HFF-Myc (cell line): Measurements from ENCODE around the gene ITK.

ENCODE experiments used
- DNase-seq: peaks from one replicate; pipeline ENCODE4 v3.0.0-alpha.2; 2011; ENCODE audit warnings: low read depth; ENCODE audit errors: extremely low read depth
- H3K4me3 ChIP-seq: replicated peaks from 2 replicates; pipeline ENCODE4 v1.5.1; 2011; ENCODE audit warnings: low read depth, mild to moderate bottlenecking, control low read depth, low read length
- CTCF ChIP-seq: IDR thresholded peaks from 2 replicates; pipeline ENCODE4 v1.5.1; 2012; ENCODE audit warnings: mild to moderate bottlenecking, low read depth, low read length, control low read depth; ENCODE audit errors: missing control alignments

Gene ITK

GRCh38 chr5:157148734-157149615 is 31.7 kb upstream of the ITK start:
- no peak overlapping the region for H3K4me3 ChIP-seq
- DNase-seq, result peak; percentile 39
- peak; percentile 92 for TF ChIP-seq CTCF

- H3K4me3 ChIP-seq, result no peak overlapping the region
- no peak for TF ChIP-seq CTCF
- no peak for DNase-seq
These were observed 29.6 kb upstream of the ITK start for GRCh38 chr5:157150995-157151394.

- H3K4me3 ChIP-seq, result no peak overlapping the region
- no peak for DNase-seq
- TF ChIP-seq CTCF, result no peak
These were observed 25.3 kb upstream of the ITK start for GRCh38 chr5:157155297-157155696.

- no peak overlapping the region for H3K4me3 ChIP-seq
- DNase-seq, result no peak
- no peak for TF ChIP-seq CTCF
These were observed 23.2 kb upstream of the ITK start for GRCh38 chr5:157157293-157157891.

GRCh38 chr5:157159209-157159751 is 21.4 kb upstream of the ITK start:
- H3K4me3 ChIP-seq, result no peak overlapping the region
- TF ChIP-seq CTCF, result no peak
- no peak for DNase-seq

GRCh38 chr5:157160001-157160400 is 20.6 kb upstream of the ITK start:
- no peak overlapping the region for H3K4me3 ChIP-seq
- TF ChIP-seq CTCF, result no peak
- DNase-seq, result no peak
